Common myeloid progenitor, CD34-positive (primary cell): ENCODE measurements around the gene BBS2.
"Not testable (repeated sequence)": the region's sequence is repeated elsewhere in the genome, so short reads cannot be mapped to it uniquely, and the experiment has no call there.

ENCODE experiments used
- CTCF ChIA-PET: fragments of 350-600 bp; sonication (Branson Sonifier 250); formaldehyde crosslinking; loops from one replicate; lab custom pipeline; 2021; ENCODE audit warnings: antibody characterized with exemption; lab: Charles Lee
- POLR2A ChIA-PET: fragments of 350-600 bp; sonication (Branson Sonifier 250); formaldehyde crosslinking; loops from one replicate; lab custom pipeline; 2021; ENCODE audit warnings: antibody characterized with exemption; lab: Charles Lee
- DNase-seq, 3 donors: peaks; one replicate each; pipeline versions ENCODE4 v3.0.0 to v3.0.0-alpha.2; 2013
- H3K27ac ChIP-seq, 2 experiments: 1 replicate in 1 of 2; 2 replicates in 1 of 2; pipeline ENCODE4 v1.7.0; 2013; ENCODE audit warnings: inconsistent platforms in 2 of 2, low read length in 2 of 2, mild to moderate bottlenecking in 2 of 2, low read depth in 1 of 2, moderate library complexity in 1 of 2; ENCODE audit not compliant: severe bottlenecking in 2 of 2, insufficient read depth in 1 of 2, poor library complexity in 1 of 2
- H3K27me3 ChIP-seq, 5 experiments: replicated peaks in 2 of 5; 1 replicate in 3 of 5; 2 replicates in 2 of 5; pipeline versions ENCODE4 v1.6.1 to v1.7.0; 2013; ENCODE audit warnings: low read length in 4 of 5, mild to moderate bottlenecking in 2 of 5, moderate library complexity in 2 of 5, inconsistent platforms in 1 of 5; ENCODE audit not compliant: insufficient read depth in 5 of 5, control insufficient read depth in 4 of 5
- H3K36me3 ChIP-seq, 4 experiments: 1 replicate in 2 of 4; 2 replicates in 2 of 4; pipeline versions ENCODE4 v1.6.1 to v1.7.0; 2013; ENCODE audit warnings: low read length in 3 of 4, control low read depth in 1 of 4, mild to moderate bottlenecking in 1 of 4; ENCODE audit not compliant: control insufficient read depth in 4 of 4, insufficient read depth in 4 of 4
- H3K4me1 ChIP-seq, 4 experiments: 1 replicate in 3 of 4; 2 replicates in 1 of 4; pipeline versions ENCODE4 v1.6.1 to v1.7.1; 2013; ENCODE audit warnings: low read length in 3 of 4, mild to moderate bottlenecking in 3 of 4, control low read depth in 1 of 4, inconsistent platforms in 1 of 4, moderate library complexity in 1 of 4; ENCODE audit not compliant: control insufficient read depth in 4 of 4, insufficient read depth in 4 of 4; ENCODE audit errors: control extremely low read depth in 1 of 4
- H3K4me3 ChIP-seq, 7 experiments: 1 replicate in 4 of 7; 2 replicates in 3 of 7; pipeline versions ENCODE4 v1.5.1 to v1.7.0; 2013; ENCODE audit warnings: mild to moderate bottlenecking in 7 of 7, low read length in 6 of 7, moderate library complexity in 6 of 7, inconsistent platforms in 2 of 7, low read depth in 2 of 7, control low read depth in 1 of 7; ENCODE audit not compliant: insufficient read depth in 4 of 7, control insufficient read depth in 1 of 7; ENCODE audit errors: extremely low read depth in 1 of 7
- H3K9me3 ChIP-seq, 5 experiments: 1 replicate in 4 of 5; 2 replicates in 1 of 5; pipeline versions ENCODE4 v1.6.1 to v1.7.1; 2013; ENCODE audit warnings: low read length in 4 of 5, mild to moderate bottlenecking in 2 of 5, inconsistent platforms in 1 of 5, low read depth in 1 of 5, moderate library complexity in 1 of 5; ENCODE audit not compliant: control insufficient read depth in 4 of 5, insufficient read depth in 2 of 5; ENCODE audit errors: control extremely low read depth in 1 of 5
- whole genome bisulfite sequencing: methylation state at CpG from one replicate; pipeline ENCODE4 v1.1.5; 2013; ENCODE audit not compliant: insufficient coverage; 5-methylcytosine and 5-hydroxymethylcytosine counted together

The BBS2 gene

GRCh38 chr16:56488868-56489267 lies 31.0 kb downstream of the BBS2 start:
- H3K4me1 ChIP-seq, DNase-seq, H3K9me3 ChIP-seq, H3K27me3 ChIP-seq, POLR2A ChIA-PET, H3K4me3 ChIP-seq, H3K27ac ChIP-seq: not testable (repeated sequence)
- CTCF ChIA-PET = interaction anchor here (0.9 to 1.9 kb wide), 2 partner anchors 8 to 10 kb away, joined by 3 to 7 read pairs; no protein-coding TSS in a partner anchor
- peaks cover 7 to 21% (median 11%) of the 10 kb centered on the region in 4 experiments for H3K36me3 ChIP-seq
- WGBS = no CpG with 5 or more reads among the region's 1 CpG

- H3K27me3 ChIP-seq = no peaks in the 10 kb centered on the region
- ChIA-PET CTCF (interaction anchor here (0.9 to 1.9 kb wide), 2 partner anchors 9 kb away, joined by 3 to 7 read pairs; no protein-coding TSS in a partner anchor), POLR2A (no interaction called here)
- H3K36me3 ChIP-seq = peaks cover 10 to 24% (median 13%) of the 10 kb centered on the region in 4 experiments
- no peaks in the 10 kb centered on the region for H3K4me1 ChIP-seq
- no peak for DNase-seq
- 100% methylated on average over 4 of the region's 5 CpGs for WGBS
- no peak overlapping the region for H3K27ac ChIP-seq
- H3K9me3 ChIP-seq = no peaks in the 10 kb centered on the region
- no peak overlapping the region for H3K4me3 ChIP-seq
Measured at GRCh38 chr16:56488035-56488434, 31.8 kb downstream of the BBS2 start.

- DNase-seq = no peak
- no peaks in the 10 kb centered on the region for H3K4me1 ChIP-seq
- ChIA-PET POLR2A (interaction anchor here (0.6 kb wide), 1 partner anchor 443 kb away, joined by 7 read pairs; no protein-coding TSS in a partner anchor), CTCF (interaction anchor here (0.7 kb wide), 1 partner anchor 316 kb away, joined by 3 read pairs; no protein-coding TSS in a partner anchor)
- H3K4me3 ChIP-seq = no peak overlapping the region
- no peaks in the 10 kb centered on the region for H3K27me3 ChIP-seq
- H3K9me3 ChIP-seq = no peaks in the 10 kb centered on the region
- H3K27ac ChIP-seq = no peak overlapping the region
- H3K36me3 ChIP-seq = peaks cover 12 to 43% (median 19%) of the 10 kb centered on the region in 4 experiments
Measured at GRCh38 chr16:56483394-56483793, 36.4 kb downstream of the BBS2 start.

- DNase-seq = no peak
- H3K27ac ChIP-seq = no peak overlapping the region
- ChIA-PET CTCF (interaction anchor here (0.7 kb wide), 1 partner anchor 317 kb away, joined by 3 read pairs; no protein-coding TSS in a partner anchor), POLR2A (interaction anchor here (0.6 kb wide), 1 partner anchor 443 kb away, joined by 7 read pairs; no protein-coding TSS in a partner anchor)
- H3K4me1 ChIP-seq = no peaks in the 10 kb centered on the region
- no peak overlapping the region for H3K4me3 ChIP-seq
- H3K9me3 ChIP-seq = no peaks in the 10 kb centered on the region
- no peaks in the 10 kb centered on the region for H3K27me3 ChIP-seq
- WGBS = no CpG with 5 or more reads among the region's 5 CpGs
- H3K36me3 ChIP-seq = peaks cover 14 to 48% (median 22%) of the 10 kb centered on the region in 4 experiments
Measured at GRCh38 chr16:56482683-56483236, 37.1 kb downstream of the BBS2 start.

GRCh38 chr16:56481468-56482122 lies 38.2 kb downstream of the BBS2 start:
- H3K36me3 ChIP-seq = peaks cover 20 to 54% (median 30%) of the 10 kb centered on the region in 4 experiments
- WGBS = no CpG with 5 or more reads among the region's 2 CpGs
- no peak overlapping the region for H3K4me3 ChIP-seq
- no peaks in the 10 kb centered on the region for H3K4me1 ChIP-seq
- no peak overlapping the region for H3K27ac ChIP-seq
- DNase-seq = no peak
- POLR2A ChIA-PET = no interaction called here
- CTCF ChIA-PET = interaction anchor here (0.6 kb wide), 1 partner anchor 26 kb away, joined by 3 read pairs; no protein-coding TSS in a partner anchor
- no peaks in the 10 kb centered on the region for H3K9me3 ChIP-seq
- no peaks in the 10 kb centered on the region for H3K27me3 ChIP-seq

- Histone ChIP-seq H3K4me3 (no peak overlapping the region), H3K9me3 (no peaks in the 10 kb centered on the region), H3K36me3 (peaks cover 20 to 57% (median 34%) of the 10 kb centered on the region in 4 experiments), H3K4me1 (no peaks in the 10 kb centered on the region), H3K27ac (no peak overlapping the region), H3K27me3 (no peaks in the 10 kb centered on the region)
- CTCF ChIA-PET = interaction anchor here (0.6 kb wide), 1 partner anchor 25 kb away, joined by 3 read pairs; no protein-coding TSS in a partner anchor
- no peak for DNase-seq
- 90% methylated on average over 6 of the region's 7 CpGs for WGBS
- POLR2A ChIA-PET = no interaction called here
Measured at GRCh38 chr16:56480776-56481467, 38.9 kb downstream of the BBS2 start.
